Kidney (tissue), 14 donors: Measurements from ENCODE around the gene APOA5. TPM values are rescaled to one million over a fixed set of nuclear protein-coding genes. Genes with fewer than 3 reads are reported as not detected.

Source experiments
- DNase-seq, 5 donors: peaks; one replicate each; pipeline ENCODE4 v3.0.0-alpha.2; 2013 to 2020
- FAIRE-seq: peaks from 2 replicates; lab custom pipeline; 2012; peaks lifted over from hg19 to GRCh38; lab: Jason Lieb, UNC
- H3K27ac ChIP-seq, 2 donors: one replicate each; pipeline ENCODE4 v1.7.0; 2013; ENCODE audit warnings: low read depth in 2 of 2, low read length in 2 of 2, inconsistent platforms in 1 of 2
- H3K27me3 ChIP-seq: one replicate; pipeline ENCODE4 v1.7.1; 2013; ENCODE audit warnings: low read length, inconsistent platforms; ENCODE audit not compliant: control insufficient read depth, insufficient read depth
- H3K36me3 ChIP-seq, 3 donors: one replicate each; pipeline versions ENCODE4 v1.7.0 to v1.7.1; 2013; ENCODE audit warnings: low read length in 3 of 3, control low read depth in 1 of 3, inconsistent platforms in 1 of 3; ENCODE audit not compliant: insufficient read depth in 3 of 3, control insufficient read depth in 2 of 3
- H3K4me1 ChIP-seq, 3 donors: one replicate each; pipeline versions ENCODE4 v1.7.0 to v1.7.1; 2013; ENCODE audit warnings: low read length in 3 of 3, inconsistent platforms in 1 of 3, low read depth in 1 of 3; ENCODE audit not compliant: control insufficient read depth in 2 of 3, insufficient read depth in 2 of 3
- H3K4me3 ChIP-seq, 3 donors: one replicate each; pipeline versions ENCODE4 v1.7.0 to v1.8.1; 2013; ENCODE audit warnings: low read length in 3 of 3, control low read depth in 1 of 3, inconsistent platforms in 1 of 3
- H3K9ac ChIP-seq, 3 donors: one replicate each; pipeline versions ENCODE4 v1.7.0 to v1.7.1; 2013; ENCODE audit warnings: low read length in 3 of 3, control low read depth in 1 of 3, inconsistent platforms in 1 of 3
- H3K9me3 ChIP-seq, 3 donors: one replicate each; pipeline versions ENCODE4 v1.7.0 to v1.7.1; 2013; ENCODE audit warnings: low read length in 3 of 3, control low read depth in 1 of 3, inconsistent platforms in 1 of 3; ENCODE audit not compliant: control insufficient read depth in 2 of 3, insufficient read depth in 1 of 3
- intact Hi-C: fragments of 100-400 bp; cut with DNase I; formaldehyde crosslinking; loops from one replicate; pipeline ENCODE4 v1.11.1; 2022
- polyA plus RNA-seq: library from polyadenylated mRNA; stranded (reverse); fragments of 350-450 nt; fragmentation: Illumina TruSeq; extraction: RNeasy Lipid Tissue Mini Kit (QIAGEN cat#74804); gene quantifications from one replicate; pipeline ENCODE4 v1.2.3, GENCODE V29; 2014; ENCODE audit warnings: low read depth, low replicate concordance; ENCODE audit not compliant: insufficient read depth
- total RNA-seq: library from RNA; stranded (reverse); fragmentation: NEBNext Ultra II Directional; extraction: Animal tissue kit (Norgen Biotek cat#: 25700); gene quantifications from one replicate; pipeline ENCODE4 v1.2.1, GENCODE V29; 2021
- TF ChIP-seq, protein P1 (sequence below): IDR thresholded peaks from 3 replicates; pipeline ENCODE4 v1.5.1; 2012; ENCODE audit warnings: mild to moderate bottlenecking, moderate library complexity, borderline replicate concordance; ENCODE audit not compliant: insufficient read depth; ENCODE audit errors: extremely low read depth
- donor health status: control.
- donor health status: control.
- donor health status: control.
- donor health status: control.
- donor health status: control.
- donor health status: DM: yes; HTN: yes; CAD: no.
- donor health status: Normal renal cell carcinoma (clear cell type).

APOA5 gene
- total and polyA plus RNA-seq, 2 donors from 2014 or later, result not detected

DNA sequence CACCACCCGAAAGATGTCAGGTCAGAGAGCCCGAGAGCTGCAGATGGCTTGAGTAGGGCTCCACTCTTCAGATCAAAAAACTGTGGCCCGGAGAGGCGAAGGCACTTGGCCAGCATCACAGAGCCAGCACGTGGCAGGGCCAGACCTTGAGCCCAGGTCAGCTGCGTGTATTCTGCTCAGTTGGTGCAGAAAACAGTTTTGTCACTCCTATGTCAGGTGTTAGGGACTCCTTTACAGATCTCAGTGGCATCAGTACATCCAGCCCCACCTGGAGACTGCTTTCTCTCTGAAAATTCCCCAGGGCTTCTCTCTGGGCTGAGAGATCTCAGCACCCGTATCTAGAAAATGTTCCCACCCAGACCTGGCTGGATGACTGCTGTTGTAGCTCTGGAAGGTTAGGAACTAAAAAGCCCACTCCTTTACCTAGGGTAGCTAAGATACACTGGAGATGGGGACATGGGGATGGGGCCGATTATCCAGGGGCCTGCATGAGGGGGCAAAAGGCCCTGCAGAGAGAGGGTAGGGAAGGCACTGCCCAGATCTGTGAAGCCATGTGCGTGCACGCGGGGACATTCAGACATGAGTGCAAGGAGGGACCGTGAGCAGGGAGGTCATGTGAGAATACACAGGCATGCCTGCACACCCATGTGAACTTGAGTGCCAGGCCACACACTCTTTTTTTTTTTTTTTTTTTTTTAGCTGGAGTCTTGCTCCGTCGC, 42.3 kb upstream of the APOA5 start:
- Histone ChIP-seq H3K27me3 (no peaks in the 10 kb centered on the region), H3K4me1 (peaks cover 0 to 8% (median 6%) of the 10 kb centered on the region in 3 donors), H3K36me3 (no peaks in the 10 kb centered on the region), H3K9ac (no peak overlapping the region), H3K9me3 (no peaks in the 10 kb centered on the region), H3K27ac (no peak overlapping the region), H3K4me3 (no peak overlapping the region)
- DNase-seq (no peak), FAIRE-seq (no peak)
- TF ChIP-seq, protein P1, sequence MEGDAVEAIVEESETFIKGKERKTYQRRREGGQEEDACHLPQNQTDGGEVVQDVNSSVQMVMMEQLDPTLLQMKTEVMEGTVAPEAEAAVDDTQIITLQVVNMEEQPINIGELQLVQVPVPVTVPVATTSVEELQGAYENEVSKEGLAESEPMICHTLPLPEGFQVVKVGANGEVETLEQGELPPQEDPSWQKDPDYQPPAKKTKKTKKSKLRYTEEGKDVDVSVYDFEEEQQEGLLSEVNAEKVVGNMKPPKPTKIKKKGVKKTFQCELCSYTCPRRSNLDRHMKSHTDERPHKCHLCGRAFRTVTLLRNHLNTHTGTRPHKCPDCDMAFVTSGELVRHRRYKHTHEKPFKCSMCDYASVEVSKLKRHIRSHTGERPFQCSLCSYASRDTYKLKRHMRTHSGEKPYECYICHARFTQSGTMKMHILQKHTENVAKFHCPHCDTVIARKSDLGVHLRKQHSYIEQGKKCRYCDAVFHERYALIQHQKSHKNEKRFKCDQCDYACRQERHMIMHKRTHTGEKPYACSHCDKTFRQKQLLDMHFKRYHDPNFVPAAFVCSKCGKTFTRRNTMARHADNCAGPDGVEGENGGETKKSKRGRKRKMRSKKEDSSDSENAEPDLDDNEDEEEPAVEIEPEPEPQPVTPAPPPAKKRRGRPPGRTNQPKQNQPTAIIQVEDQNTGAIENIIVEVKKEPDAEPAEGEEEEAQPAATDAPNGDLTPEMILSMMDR, result no peak
- intact Hi-C loops, result no loop called here

DNA sequence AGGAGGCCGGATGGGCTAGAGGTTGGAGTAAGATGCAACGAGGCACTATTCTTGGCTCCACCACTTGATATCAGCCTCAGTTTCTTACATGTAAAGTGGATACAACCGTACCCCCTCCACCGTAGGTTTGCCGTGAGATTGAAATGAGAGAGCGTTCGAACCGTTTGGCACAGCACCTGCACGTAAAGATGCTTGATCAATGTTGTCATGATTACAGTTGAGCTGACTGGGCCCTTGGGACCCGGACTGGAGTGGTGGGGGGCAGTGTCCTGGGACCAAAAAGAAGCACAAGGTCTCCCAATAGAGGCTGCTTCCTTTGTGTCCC, 41.8 kb upstream of the APOA5 start:
- H3K27me3 ChIP-seq, result no peaks in the 10 kb centered on the region
- no peak overlapping the region for H3K9ac ChIP-seq
- peaks cover 0 to 8% (median 6%) of the 10 kb centered on the region in 3 donors for H3K4me1 ChIP-seq
- no peak overlapping the region for H3K27ac ChIP-seq
- DNase-seq (no peak), FAIRE-seq (no peak)
- TF ChIP-seq, protein P1, result no peak
- H3K36me3 ChIP-seq, result no peaks in the 10 kb centered on the region
- no peaks in the 10 kb centered on the region for H3K9me3 ChIP-seq
- H3K4me3 ChIP-seq, result no peak overlapping the region
- intact Hi-C loops, result no loop called here

DNA sequence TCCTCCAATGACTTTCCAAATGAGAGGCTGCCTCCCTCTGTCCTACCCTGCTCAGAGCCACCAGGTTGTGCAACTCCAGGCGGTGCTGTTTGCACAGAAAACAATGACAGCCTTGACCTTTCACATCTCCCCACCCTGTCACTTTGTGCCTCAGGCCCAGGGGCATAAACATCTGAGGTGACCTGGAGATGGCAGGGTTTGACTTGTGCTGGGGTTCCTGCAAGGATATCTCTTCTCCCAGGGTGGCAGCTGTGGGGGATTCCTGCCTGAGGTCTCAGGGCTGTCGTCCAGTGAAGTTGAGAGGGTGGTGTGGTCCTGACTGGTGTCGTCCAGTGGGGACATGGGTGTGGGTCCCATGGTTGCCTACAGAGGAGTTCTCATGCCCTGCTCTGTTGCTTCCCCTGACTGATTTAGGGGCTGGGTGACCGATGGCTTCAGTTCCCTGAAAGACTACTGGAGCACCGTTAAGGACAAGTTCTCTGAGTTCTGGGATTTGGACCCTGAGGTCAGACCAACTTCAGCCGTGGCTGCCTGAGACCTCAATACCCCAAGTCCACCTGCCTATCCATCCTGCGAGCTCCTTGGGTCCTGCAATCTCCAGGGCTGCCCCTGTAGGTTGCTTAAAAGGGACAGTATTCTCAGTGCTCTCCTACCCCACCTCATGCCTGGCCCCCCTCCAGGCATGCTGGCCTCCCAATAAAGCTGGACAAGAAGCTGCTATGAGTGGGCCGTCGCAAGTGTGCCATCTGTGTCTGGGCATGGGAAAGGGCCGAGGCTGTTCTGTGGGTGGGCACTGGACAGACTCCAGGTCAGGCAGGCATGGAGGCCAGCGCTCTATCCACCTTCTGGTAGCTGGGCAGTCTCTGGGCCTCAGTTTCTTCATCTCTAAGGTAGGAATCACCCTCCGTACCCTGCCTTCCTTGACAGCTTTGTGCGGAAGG, 40.9 kb upstream of the APOA5 start:
- Histone ChIP-seq H3K36me3 (no peaks in the 10 kb centered on the region), H3K27ac (no peak overlapping the region), H3K9ac (no peak overlapping the region), H3K9me3 (no peaks in the 10 kb centered on the region), H3K4me1 (peaks cover 0 to 8% (median 6%) of the 10 kb centered on the region in 3 donors), H3K27me3 (no peaks in the 10 kb centered on the region), H3K4me3 (no peak overlapping the region)
- DNase-seq (no peak), FAIRE-seq (no peak)
- TF ChIP-seq, protein P1, result no peak
- intact Hi-C loops, result no loop called here
